BE2C (cell line): ENCODE data around the gene SMIM29.
"Not testable (repeated sequence)": the region's sequence is repeated elsewhere in the genome, so short reads cannot be mapped to it uniquely, and the experiment has no call there.

Experiments used
- DNase-seq: peaks from one replicate; pipeline ENCODE4 v3.0.0-alpha.2; 2020
- H3K27me3 ChIP-seq: fragments of 250-450 bp; sonication (Bioruptor Pico); 2 replicates; pipeline ENCODE4 v1.5.1; 2020; ENCODE audit warnings: mild to moderate bottlenecking
- H3K36me3 ChIP-seq: fragments of 250-450 bp; sonication (Bioruptor Pico); 2 replicates; pipeline ENCODE4 v1.5.1; 2020; ENCODE audit warnings: mild to moderate bottlenecking
- H3K4me1 ChIP-seq: fragments of 250-450 bp; sonication (Bioruptor Pico); 2 replicates; pipeline ENCODE4 v1.5.1; 2020
- H3K4me3 ChIP-seq: 2 replicates; pipeline ENCODE4 v1.5.1; 2011; ENCODE audit warnings: low read depth, low read length
- H3K9me3 ChIP-seq: fragments of 250-450 bp; sonication (Bioruptor Pico); 2 replicates; pipeline ENCODE4 v1.5.1; 2020
- CTCF ChIP-seq: IDR thresholded peaks from 2 replicates; pipeline ENCODE4 v1.5.1; 2012; ENCODE audit warnings: mild to moderate bottlenecking, low read depth, low read length

The SMIM29 gene

GRCh38 chr6:34246249-34246562, 2.6 kb downstream of the SMIM29 start:
- H3K36me3 ChIP-seq = peaks cover 32% of the 10 kb centered on the region
- DNase-seq = no peak
- peaks cover 20% of the 10 kb centered on the region for H3K4me1 ChIP-seq

GRCh38 chr6:34245761-34246140, 3.1 kb downstream of the SMIM29 start:
- not testable (repeated sequence) for DNase-seq, H3K27me3 ChIP-seq, H3K4me3 ChIP-seq, H3K9me3 ChIP-seq
- Histone ChIP-seq H3K36me3 (peaks cover 37% of the 10 kb centered on the region), H3K4me1 (peaks cover 20% of the 10 kb centered on the region)

More at GRCh38 chr6:34246249-34246562, 2.6 kb downstream of the SMIM29 start:
- TF ChIP-seq CTCF = no peak
- H3K4me3 ChIP-seq = no peak overlapping the region
- no peaks in the 10 kb centered on the region for H3K27me3 ChIP-seq
- H3K9me3 ChIP-seq = no peaks in the 10 kb centered on the region

- peaks cover 20% of the 10 kb centered on the region for H3K4me1 ChIP-seq
- DNase-seq, H3K4me3 ChIP-seq, H3K9me3 ChIP-seq, H3K27me3 ChIP-seq: not testable (repeated sequence)
- H3K36me3 ChIP-seq = peaks cover 42% of the 10 kb centered on the region
Observed at GRCh38 chr6:34245032-34245760, 3.6 kb downstream of the SMIM29 start.

GRCh38 chr6:34243901-34244884, 4.6 kb downstream of the SMIM29 start:
- peaks cover 43% of the 10 kb centered on the region for H3K36me3 ChIP-seq
- H3K9me3 ChIP-seq = no peaks in the 10 kb centered on the region
- H3K4me1 ChIP-seq = peaks cover 20% of the 10 kb centered on the region
- H3K27me3 ChIP-seq = no peaks in the 10 kb centered on the region
- peak; percentile 38 for TF ChIP-seq CTCF
- H3K4me3 ChIP-seq = no peak overlapping the region
- DNase-seq = peak; percentile 63

- no peak for DNase-seq
- no peak for TF ChIP-seq CTCF
- Histone ChIP-seq H3K4me3 (no peak overlapping the region), H3K4me1 (peaks cover 20% of the 10 kb centered on the region), H3K9me3 (no peaks in the 10 kb centered on the region), H3K36me3 (peaks cover 43% of the 10 kb centered on the region), H3K27me3 (no peaks in the 10 kb centered on the region)
Observed at GRCh38 chr6:34243131-34243771, 5.6 kb downstream of the SMIM29 start.

- no peak overlapping the region for H3K4me3 ChIP-seq
- no peaks in the 10 kb centered on the region for H3K9me3 ChIP-seq
- no peak for DNase-seq
- H3K36me3 ChIP-seq = peaks cover 43% of the 10 kb centered on the region
- H3K4me1 ChIP-seq = peaks cover 20% of the 10 kb centered on the region
- no peak for TF ChIP-seq CTCF
- no peaks in the 10 kb centered on the region for H3K27me3 ChIP-seq
Observed at GRCh38 chr6:34242252-34243130, 6.3 kb downstream of the SMIM29 start.
